COLO668 (cell line): Measurements from ENCODE around the gene FREY1.
A peak's percentile ranks its signal among the peaks of the same experiment; 100 is the strongest.

ENCODE experiments used
- DNase-seq: peaks from one replicate; lab custom pipeline; 2025; ENCODE audit not compliant: unreplicated experiment; lab: John Stamatoyannopoulos, UW

The FREY1 gene

DNA sequence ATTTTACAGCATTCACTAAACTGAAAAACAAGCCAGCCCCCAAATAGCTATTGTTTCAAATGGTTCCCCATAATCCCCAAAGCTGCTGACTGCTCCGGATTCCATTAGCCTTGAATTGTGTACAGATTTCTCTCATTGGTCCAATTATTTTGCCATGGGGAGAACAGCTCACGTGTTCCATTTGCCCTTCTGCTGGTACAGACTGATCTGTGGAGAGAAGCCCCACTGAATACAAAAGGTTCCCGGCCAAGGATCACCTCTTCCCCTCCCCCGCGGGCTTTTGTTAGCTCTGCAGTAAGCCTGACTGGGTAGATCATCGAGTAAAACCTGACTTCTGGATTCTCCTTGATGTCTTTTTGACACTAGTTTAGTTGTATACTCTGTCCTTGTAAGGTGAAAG, 30.7 kb downstream of the FREY1 start:
- no peak for DNase-seq

DNA sequence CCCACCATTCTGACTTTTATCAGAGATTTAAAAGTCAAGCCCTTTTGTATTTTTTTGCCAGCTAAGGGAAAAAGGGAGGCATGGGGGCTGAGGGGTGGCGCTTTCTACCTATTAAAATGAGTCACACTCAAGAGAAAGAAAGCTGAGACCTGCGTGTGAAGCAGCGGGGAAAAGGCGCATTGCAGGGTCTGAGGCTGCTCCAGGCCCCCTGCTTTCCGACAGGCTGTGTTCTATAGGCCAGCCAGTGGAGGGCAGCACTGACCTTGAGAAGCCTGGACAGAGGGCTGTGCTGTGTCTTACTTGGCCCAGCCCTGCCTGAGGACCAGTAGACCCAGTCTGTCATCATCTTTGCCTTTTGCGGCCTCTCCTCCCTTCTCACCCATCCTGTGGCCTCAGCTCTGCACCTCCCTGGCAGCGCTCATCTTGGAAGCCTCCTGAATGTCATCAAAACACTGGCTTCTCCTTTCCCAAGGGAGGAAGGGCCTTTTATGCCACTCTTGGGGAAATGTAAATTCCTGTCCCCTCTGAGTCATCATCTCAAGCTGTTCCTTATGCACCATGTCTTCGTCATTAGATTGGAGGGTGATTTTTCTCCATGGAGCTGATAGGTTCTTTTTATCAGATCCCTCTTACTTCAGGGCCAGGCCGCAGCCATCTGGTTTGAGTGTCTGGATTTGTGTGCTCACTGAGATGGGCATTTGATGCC, 34.3 kb downstream of the FREY1 start:
- peak; percentile 65 for DNase-seq

DNA sequence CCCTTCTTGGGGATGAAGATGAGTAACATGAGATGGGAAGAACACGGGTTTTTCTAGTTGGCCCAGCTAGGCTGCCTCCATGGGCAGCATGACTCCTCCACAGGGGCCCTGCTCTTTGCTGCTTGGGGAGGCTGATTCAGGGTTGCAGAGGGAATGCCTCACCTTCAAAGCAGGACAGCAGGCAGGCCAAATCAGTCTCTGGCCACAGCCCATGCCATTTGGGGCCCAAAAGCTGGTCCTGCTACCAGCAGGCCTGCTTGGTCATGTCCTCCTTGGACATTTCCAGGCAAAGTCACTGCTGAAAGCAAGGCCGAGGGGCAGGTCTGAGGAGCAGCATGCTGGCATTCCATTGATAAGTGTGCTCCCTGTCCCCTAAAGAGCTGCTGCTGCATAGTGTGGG, 35.4 kb downstream of the FREY1 start:
- DNase-seq = no peak

DNA sequence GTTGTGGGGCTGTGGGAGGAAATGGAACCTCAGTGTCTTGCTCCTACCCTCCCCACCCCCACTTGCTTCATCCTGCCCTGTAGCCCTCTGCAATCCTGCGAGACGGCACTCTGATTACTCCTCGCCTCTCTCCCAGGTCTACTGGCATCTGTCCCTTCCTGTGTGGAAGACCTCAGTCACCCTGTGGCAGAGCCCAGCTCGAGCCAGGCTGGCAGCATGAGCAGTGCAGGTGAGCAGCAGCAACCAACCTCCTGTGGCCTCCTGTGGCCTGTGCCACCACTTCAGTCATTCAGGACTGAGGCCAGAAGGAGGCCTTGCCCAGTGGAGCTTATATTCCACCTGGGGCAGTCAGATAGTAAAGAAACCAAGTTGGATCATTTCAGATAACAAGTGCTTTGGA, 36.4 kb downstream of the FREY1 start:
- no peak for DNase-seq

DNA sequence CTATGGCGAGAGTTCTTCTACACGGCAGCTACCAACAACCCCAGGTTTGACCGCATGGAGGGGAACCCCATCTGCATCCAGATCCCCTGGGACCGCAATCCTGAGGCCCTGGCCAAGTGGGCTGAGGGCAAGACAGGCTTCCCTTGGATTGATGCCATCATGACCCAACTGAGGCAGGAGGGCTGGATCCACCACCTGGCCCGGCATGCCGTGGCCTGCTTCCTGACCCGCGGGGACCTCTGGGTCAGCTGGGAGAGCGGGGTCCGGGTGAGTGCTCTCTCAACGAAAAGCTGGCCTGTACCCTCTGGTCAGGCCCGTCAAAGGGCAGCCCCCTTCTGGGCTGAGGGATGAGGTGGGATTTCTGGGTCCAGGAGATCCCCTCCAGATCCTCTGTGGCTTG, 37.5 kb downstream of the FREY1 start:
- no peak for DNase-seq

DNA sequence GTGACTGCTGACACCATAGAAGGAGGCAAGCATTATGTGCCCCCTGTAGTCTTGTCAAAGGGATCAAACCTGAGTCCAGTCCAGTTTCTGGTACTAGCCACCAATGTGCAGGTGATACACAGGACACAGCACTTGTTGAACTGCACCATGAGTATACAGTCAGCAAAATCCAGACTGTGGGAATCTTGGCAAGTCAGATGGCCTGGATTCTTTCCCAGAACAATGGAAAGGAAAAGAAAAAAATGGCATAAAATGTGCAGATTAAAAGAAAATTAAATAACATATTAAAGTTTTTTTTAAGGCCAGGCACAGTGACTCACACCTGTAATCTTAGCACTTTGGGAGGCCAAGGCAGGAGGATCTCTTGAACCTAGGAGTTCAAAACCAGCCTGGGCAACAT, 43.0 kb downstream of the FREY1 start:
- DNase-seq = no peak

DNA sequence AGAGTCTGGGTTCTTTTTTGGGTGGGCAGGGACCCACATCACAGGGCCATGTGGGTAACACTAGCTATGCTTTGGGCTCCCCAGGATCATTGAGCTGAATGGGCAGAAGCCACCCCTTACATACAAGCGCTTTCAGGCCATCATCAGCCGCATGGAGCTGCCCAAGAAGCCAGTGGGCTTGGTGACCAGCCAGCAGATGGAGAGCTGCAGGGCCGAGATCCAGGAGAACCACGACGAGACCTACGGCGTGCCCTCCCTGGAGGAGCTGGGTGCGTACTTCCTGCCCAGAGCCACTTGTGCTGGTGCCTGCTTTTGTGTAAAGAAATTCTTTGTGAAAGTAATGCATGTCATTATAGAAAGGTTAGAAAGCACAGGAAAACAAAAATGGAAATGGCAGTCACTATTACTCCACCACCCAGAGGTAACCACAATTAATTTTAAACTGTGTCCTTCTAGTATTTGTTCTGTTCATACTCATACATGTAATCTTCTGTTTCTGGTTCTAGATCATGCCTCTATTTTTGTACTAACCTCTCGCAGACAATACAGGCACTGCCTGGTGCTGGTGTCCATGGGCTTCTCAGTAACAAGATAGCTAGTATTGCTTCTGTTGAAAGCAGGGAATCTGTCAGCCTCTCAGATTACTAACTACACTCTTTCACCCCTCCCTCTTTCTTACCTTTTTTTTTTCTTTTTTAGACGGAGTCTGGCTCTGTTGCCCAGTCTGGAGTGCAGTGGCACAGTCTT, 46.1 kb downstream of the FREY1 start:
- no peak for DNase-seq

DNA sequence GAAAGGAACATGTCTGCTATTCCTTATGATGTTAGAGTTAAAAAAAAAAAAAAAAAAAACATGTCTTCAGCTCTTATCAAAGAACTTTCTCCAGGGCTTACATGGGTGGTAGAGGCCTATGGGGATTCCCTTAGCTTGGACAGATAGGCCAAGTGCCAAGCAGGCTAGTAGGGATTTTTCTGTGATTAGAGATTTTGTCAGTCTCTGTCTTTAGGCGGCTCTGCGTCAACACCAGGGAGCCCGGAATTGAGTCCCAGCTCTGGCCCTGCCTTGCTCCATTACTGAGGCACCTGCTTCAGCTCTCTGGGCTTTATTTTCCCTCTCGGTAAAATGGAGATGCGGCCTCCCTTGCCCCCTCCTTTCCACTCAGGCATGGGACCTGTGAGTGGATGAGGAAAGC, 46.7 kb downstream of the FREY1 start:
- DNase-seq = no peak

GRCh38 chr11:45859661-45860140, 47.4 kb downstream of the FREY1 start:
- DNase-seq = no peak

DNA sequence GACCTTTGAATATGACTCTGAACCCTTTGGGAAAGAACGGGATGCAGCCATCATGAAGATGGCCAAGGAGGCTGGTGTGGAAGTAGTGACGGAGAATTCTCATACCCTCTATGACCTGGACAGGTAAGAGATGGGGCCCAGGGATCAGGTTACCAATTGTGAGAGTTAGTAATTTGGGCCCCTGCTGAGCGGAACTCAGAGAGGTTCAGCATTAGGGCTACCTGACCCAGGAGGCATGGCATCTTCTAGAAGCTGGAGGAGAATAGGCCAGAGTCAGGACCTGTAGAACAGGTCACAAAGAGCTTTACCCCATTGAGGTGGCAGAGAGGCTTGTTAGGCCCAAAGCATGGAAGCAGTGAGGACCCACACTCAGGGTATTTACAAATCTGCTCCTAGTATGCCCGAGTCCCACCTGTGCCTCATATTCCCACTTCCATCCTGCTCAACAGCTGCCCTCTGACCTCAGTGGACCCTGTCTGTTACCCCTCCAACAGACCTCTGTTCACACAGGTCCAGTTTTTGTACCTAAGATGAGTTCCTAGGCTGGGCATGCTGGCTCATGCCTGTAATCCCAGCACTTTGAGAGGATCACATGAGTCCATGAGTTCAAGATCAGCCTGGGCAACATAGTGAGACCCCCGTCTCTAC, 48.2 kb downstream of the FREY1 start:
- DNase-seq = no peak

- DNase-seq = no peak
Observed at GRCh38 chr11:45857961-45858474, 49.1 kb downstream of the FREY1 start.
